Left lung (tissue), 10 donors: ENCODE data around the gene LPCAT3. TPM values are rescaled to one million over a fixed set of nuclear protein-coding genes. Genes with fewer than 3 reads are reported as not detected.

Experiments used
- ATAC-seq: fragments of 200-7000 bp; cut with Tn5 transposase; one replicate; pipeline ENCODE4 v1.9.1; 2020; ENCODE audit warnings: moderate library complexity
- DNase-seq, 4 donors: peaks; one replicate each; pipeline ENCODE4 v3.0.0-alpha.2; 2013 to 2020
- H3K27ac ChIP-seq, 2 donors: fragments of 200-600 bp; sonication (generic) in 1 of 2; one replicate each; pipeline versions ENCODE4 v1.5.0 to v1.8.0; 2020 to 2021
- H3K27me3 ChIP-seq, 2 donors: fragments of 200-600 bp; sonication (generic) in 1 of 2; one replicate each; pipeline versions ENCODE4 v1.5.0 to v1.8.0; 2020 to 2021
- H3K36me3 ChIP-seq, 2 donors: fragments of 200-600 bp; sonication (generic) in 1 of 2; one replicate each; pipeline versions ENCODE4 v1.5.0 to v1.8.0; 2020 to 2021
- H3K4me1 ChIP-seq, 2 donors: fragments of 200-600 bp; one replicate each; pipeline ENCODE4 v1.8.0; 2021
- H3K4me3 ChIP-seq, 2 donors: fragments of 200-600 bp; sonication (generic) in 1 of 2; one replicate each; pipeline versions ENCODE4 v1.5.0 to v1.8.0; 2020 to 2021; ENCODE audit warnings: mild to moderate bottlenecking in 1 of 2
- H3K9me3 ChIP-seq, 2 donors: fragments of 200-600 bp; sonication (generic) in 1 of 2; one replicate each; pipeline versions ENCODE4 v1.5.0 to v1.8.0; 2020 to 2021
- CTCF ChIP-seq, 2 donors: fragments of 200-600 bp; sonication (generic) in 1 of 2; IDR thresholded peaks; one replicate each; pipeline versions ENCODE4 v1.5.0 to v1.8.0; 2021; ENCODE audit warnings: antibody characterized with exemption in 2 of 2
- intact Hi-C, 2 donors: fragments of 100-400 bp; cut with DNase I; formaldehyde crosslinking; loops; one replicate each; pipeline versions ENCODE4 v1.11.2 to v1.14.2; 2022
- microRNA-seq, 2 donors: library from miRNA; unstranded; fragments of <30 nt; microRNA quantifications; one replicate each; pipeline ENCODE4, GENCODE V29; 2019
- polyA plus RNA-seq, 6 donors: library from polyadenylated mRNA; unstranded; fragments of 120-200 nt; gene quantifications; one replicate each; pipeline ENCODE4 v1.2.1, GENCODE V29; 2013; ENCODE audit not compliant: insufficient read length in 6 of 6
- total RNA-seq, 2 donors: library from RNA; stranded (reverse); fragmentation: NEBNext Ultra II Directional; extraction: Animal tissue kit (Norgen Biotek cat#: 25700); gene quantifications; one replicate each; pipeline ENCODE4 v1.2.1, GENCODE V29; 2021
- donor health status: DM: no; HTN: yes; CAD: no.
- donor health status: DM: no; HTN: no; CAD: no.

Gene LPCAT3
- total and polyA plus RNA-seq, 8 donors = 54.7 to 108 (median 64.7) TPM

- intact Hi-C loops = loop anchor here in 1 of 2 donors (10.0 kb wide), 1 partner anchor 167 kb away; the partner anchor contains the start of gene C1R
- peak overlapping the region; percentile 85 to 91 for H3K27ac ChIP-seq
- DNase-seq (peak in 1 of 4 donors; percentile 81), ATAC-seq (no peak)
- peaks cover 0 to 28% of the 10 kb centered on the region in 2 donors for H3K27me3 ChIP-seq
- peaks cover 0 to 4% of the 10 kb centered on the region in 2 donors for H3K36me3 ChIP-seq
- no peaks in the 10 kb centered on the region for H3K9me3 ChIP-seq
- peak overlapping the region; percentile 68 to 70 for H3K4me3 ChIP-seq
- peaks cover 49 to 80% of the 10 kb centered on the region in 2 donors for H3K4me1 ChIP-seq
- no peak for TF ChIP-seq CTCF (IDR thresholded peaks at IDR 0.05)
Observed at GRCh38 chr12:6928022-6928702, 90.1 kb downstream of the LPCAT3 start.

- intact Hi-C loops = loop anchor here in 1 of 2 donors (10.0 kb wide), 1 partner anchor 167 kb away; the partner anchor contains the start of gene C1R
- Histone ChIP-seq H3K36me3 (peaks cover 0 to 9% of the 10 kb centered on the region in 2 donors), H3K4me3 (peak within 1 kb of the TSS; percentile 68 to 70), H3K9me3 (no peaks in the 10 kb centered on the region), H3K27ac (peak within 1 kb of the TSS; percentile 85 to 95), H3K27me3 (peaks cover 0 to 28% of the 10 kb centered on the region in 2 donors), H3K4me1 (peaks cover 47 to 81% of the 10 kb centered on the region in 2 donors)
- no peak for TF ChIP-seq CTCF (IDR thresholded peaks at IDR 0.05)
- DNase-seq (peak; percentile 84 to 94 (median 89)), ATAC-seq (peak; percentile 39)
Observed at GRCh38 chr12:6927379-6928021, 90.8 kb downstream of the LPCAT3 start, which contains the start of gene ATN1. TSS of gene ATN1 (plus strand) at chr12:6927959. CDS start at chr12:6934002, 6,043 bp downstream.

Small RNAs within 50 kb of the gene (microRNA-seq; reads per million reads assigned to microRNA genes)
- gene MIR141 = 1,598 to 2,163 reads per million in 2 donors
- 13,282 to 16,414 reads per million in 2 donors for gene MIR200C

Other genes with a start within 250 kb of the LPCAT3 start
- gene LAG3, start 246.0 kb downstream of the LPCAT3 start, total RNA-seq = 1 to 10 TPM in 1 of 2 donors, under 1 TPM in 1; 0.79 to 2.4 TPM
- 1 to 10 TPM; 1.1 to 3.0 (median 1.7) TPM for gene LAG3, start 246.0 kb downstream of the LPCAT3 start, polyA plus RNA-seq
- gene CD4, start 228.9 kb downstream of the LPCAT3 start, total RNA-seq = 10 to 100 TPM; 64.5 to 96.2 TPM
- 10 to 100 TPM; 90.2 to 97.8 (median 92.9) TPM for gene CD4, start 228.9 kb downstream of the LPCAT3 start, polyA plus RNA-seq
- 10 to 100 TPM; 12.7 to 13.7 TPM for gene GPR162, start 196.7 kb downstream of the LPCAT3 start, total RNA-seq
- gene GPR162, start 196.7 kb downstream of the LPCAT3 start, polyA plus RNA-seq = 10 to 100 TPM in 5 of 6 donors, 1 to 10 TPM in 1; 9.0 to 15.7 (median 11.5) TPM
- gene P3H3, start 190.1 kb downstream of the LPCAT3 start, total RNA-seq = 10 to 100 TPM; 18.2 to 33.6 TPM
- 10 to 100 TPM; 18.0 to 41.7 (median 22.3) TPM for gene P3H3, start 190.1 kb downstream of the LPCAT3 start, polyA plus RNA-seq
- 1 to 10 TPM; 2.0 to 3.3 TPM for gene GNB3, start 177.6 kb downstream of the LPCAT3 start, total RNA-seq
- gene GNB3, start 177.6 kb downstream of the LPCAT3 start, polyA plus RNA-seq = 1 to 10 TPM; 3.3 to 7.2 (median 5.4) TPM
- 1 to 10 TPM; 2.0 to 7.7 TPM for gene CDCA3, start 167.2 kb downstream of the LPCAT3 start, total RNA-seq
- 10 to 100 TPM; 25.3 to 59.2 (median 33.3) TPM for gene CDCA3, start 167.2 kb downstream of the LPCAT3 start, polyA plus RNA-seq
- 10 to 100 TPM; 80.2 to 90.2 TPM for gene USP5, start 166.3 kb downstream of the LPCAT3 start, total RNA-seq
- gene USP5, start 166.3 kb downstream of the LPCAT3 start, polyA plus RNA-seq = 10 to 100 TPM; 50.8 to 66.3 (median 58.0) TPM
- gene TPI1, start 150.9 kb downstream of the LPCAT3 start, total RNA-seq = 100 to 1,000 TPM; 394 to 521 TPM
- gene TPI1, start 150.9 kb downstream of the LPCAT3 start, polyA plus RNA-seq = 100 to 1,000 TPM; 416 to 483 (median 444) TPM
- 10 to 100 TPM; 24.5 to 27.1 TPM for gene SPSB2, start 145.2 kb downstream of the LPCAT3 start, total RNA-seq
- 10 to 100 TPM in 1 of 6 donors, 1 to 10 TPM in 5; 3.4 to 13.8 (median 7.2) TPM for gene SPSB2, start 145.2 kb downstream of the LPCAT3 start, polyA plus RNA-seq
- 10 to 100 TPM; 11.0 to 14.8 TPM for gene LRRC23, start 113.7 kb downstream of the LPCAT3 start, total RNA-seq
- gene LRRC23, start 113.7 kb downstream of the LPCAT3 start, polyA plus RNA-seq = 10 to 100 TPM; 18.3 to 36.8 (median 25.2) TPM
- gene ENO2, start 103.9 kb downstream of the LPCAT3 start, total RNA-seq = 10 to 100 TPM; 42.3 to 50.0 TPM
- gene ENO2, start 103.9 kb downstream of the LPCAT3 start, polyA plus RNA-seq = 10 to 100 TPM in 5 of 6 donors, 1 to 10 TPM in 1; 9.3 to 22.0 (median 14.3) TPM
- 100 to 1,000 TPM in 1 of 2 donors, 10 to 100 TPM in 1; 96.9 to 107 TPM for gene ATN1, start 90.5 kb downstream of the LPCAT3 start, total RNA-seq
- gene ATN1, start 90.5 kb downstream of the LPCAT3 start, polyA plus RNA-seq = 100 to 1,000 TPM in 5 of 6 donors, 10 to 100 TPM in 1; 94.9 to 134 (median 115) TPM
- gene RNU7-1, start 74.7 kb downstream of the LPCAT3 start, total RNA-seq = not detected
- 1 to 10 TPM in 2 of 6 donors, not detected in 4; 7.9 to 9.7 TPM for gene RNU7-1, start 74.7 kb downstream of the LPCAT3 start, polyA plus RNA-seq
- 100 to 1,000 TPM; 159 to 194 TPM for gene C12orf57, start 74.5 kb downstream of the LPCAT3 start, total RNA-seq
- 100 to 1,000 TPM; 175 to 239 (median 204) TPM for gene C12orf57, start 74.5 kb downstream of the LPCAT3 start, polyA plus RNA-seq
- 100 to 1,000 TPM in 1 of 2 donors, 10 to 100 TPM in 1; 74.6 to 145 TPM for gene PTPN6, start 67.1 kb downstream of the LPCAT3 start, total RNA-seq
- gene PTPN6, start 67.1 kb downstream of the LPCAT3 start, polyA plus RNA-seq = 10 to 100 TPM; 17.4 to 21.2 (median 18.3) TPM
- 100 to 1,000 TPM; 113 to 142 TPM for gene PHB2, start 47.8 kb downstream of the LPCAT3 start, total RNA-seq
- 100 to 1,000 TPM; 280 to 322 (median 302) TPM for gene PHB2, start 47.8 kb downstream of the LPCAT3 start, polyA plus RNA-seq
- gene EMG1, start 47.6 kb downstream of the LPCAT3 start, total RNA-seq = 10 to 100 TPM; 36.3 to 46.6 TPM
- gene EMG1, start 47.6 kb downstream of the LPCAT3 start, polyA plus RNA-seq = 10 to 100 TPM; 45.3 to 52.3 (median 47.6) TPM
- 100 to 1,000 TPM; 302 to 326 TPM for gene C1S, start 42.2 kb upstream of the LPCAT3 start, total RNA-seq
- 100 to 1,000 TPM; 111 to 134 (median 120) TPM for gene C1S, start 42.2 kb upstream of the LPCAT3 start, polyA plus RNA-seq
- 100 to 1,000 TPM; 403 to 693 TPM for gene C1R, start 74.0 kb upstream of the LPCAT3 start, total RNA-seq
- gene C1R, start 74.0 kb upstream of the LPCAT3 start, polyA plus RNA-seq = 10 to 100 TPM; 69.3 to 98.5 (median 80.1) TPM
- 10 to 100 TPM; 65.9 to 72.7 TPM for gene C1RL, start 90.7 kb upstream of the LPCAT3 start, total RNA-seq
- 10 to 100 TPM; 55.4 to 66.3 (median 61.4) TPM for gene C1RL, start 90.7 kb upstream of the LPCAT3 start, polyA plus RNA-seq
- gene RBP5, start 110.4 kb upstream of the LPCAT3 start, total RNA-seq = 1 to 10 TPM; 1.2 to 2.3 TPM
- 10 to 100 TPM; 14.2 to 26.5 (median 22.1) TPM for gene RBP5, start 110.4 kb upstream of the LPCAT3 start, polyA plus RNA-seq
- gene CLSTN3, start 111.9 kb upstream of the LPCAT3 start, total RNA-seq = 10 to 100 TPM; 30.3 to 45.8 TPM
- gene CLSTN3, start 111.9 kb upstream of the LPCAT3 start, polyA plus RNA-seq = 10 to 100 TPM; 58.4 to 80.9 (median 67.0) TPM
- 10 to 100 TPM; 34.1 to 36.5 TPM for gene PEX5, start 171.2 kb upstream of the LPCAT3 start, total RNA-seq
- gene PEX5, start 171.2 kb upstream of the LPCAT3 start, polyA plus RNA-seq = 10 to 100 TPM; 45.8 to 59.4 (median 53.2) TPM